GM10847 (cell line): ENCODE data around the gene NCAPH2.

Experiments used
- POLR2A ChIP-seq: IDR thresholded peaks from 2 replicates; pipeline ENCODE4 v1.6.1; 2011; ENCODE audit not compliant: insufficient read length; ENCODE audit errors: extremely low read depth

NCAPH2 gene

GRCh38 chr22:50502628-50503474 lies 5.2 kb upstream of the NCAPH2 start:
- no peak for TF ChIP-seq POLR2A

DNA sequence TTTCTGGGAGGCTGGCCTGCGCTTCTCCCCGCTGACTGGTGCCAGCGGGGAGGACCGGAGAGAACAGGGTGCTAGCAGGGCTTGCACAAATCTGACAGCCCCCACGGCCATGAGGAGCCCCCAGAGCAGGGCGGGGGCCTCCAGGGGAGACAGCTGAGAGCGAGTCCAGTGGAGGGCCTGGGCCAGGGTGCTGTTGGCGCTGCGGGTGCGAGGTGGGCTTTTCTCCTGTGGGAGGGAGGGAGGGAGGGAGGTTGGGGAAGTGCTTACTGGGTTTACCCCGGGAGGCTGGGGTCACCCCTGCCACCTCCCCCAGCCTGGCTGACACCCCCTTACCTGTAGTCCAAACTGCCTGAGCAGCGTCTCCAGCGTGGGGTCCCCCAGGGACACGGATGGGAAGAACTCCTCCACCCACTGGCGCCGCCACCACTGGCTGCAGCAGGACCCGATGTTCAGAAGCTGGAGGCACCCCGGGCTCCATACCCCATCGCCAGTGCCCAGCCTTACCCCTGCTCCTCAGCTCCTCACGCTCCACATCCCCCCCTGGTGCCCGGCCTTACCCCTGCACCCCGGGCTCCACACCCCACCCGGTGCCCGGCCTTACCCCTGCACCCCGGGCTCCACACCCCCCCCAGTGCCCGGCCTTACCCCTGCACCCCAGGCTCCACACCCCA lies 4.4 kb upstream of the NCAPH2 start:
- TF ChIP-seq POLR2A, result no peak

- TF ChIP-seq POLR2A, result no peak
These were observed 3.4 kb upstream of the NCAPH2 start for GRCh38 chr22:50504369-50505211.

DNA sequence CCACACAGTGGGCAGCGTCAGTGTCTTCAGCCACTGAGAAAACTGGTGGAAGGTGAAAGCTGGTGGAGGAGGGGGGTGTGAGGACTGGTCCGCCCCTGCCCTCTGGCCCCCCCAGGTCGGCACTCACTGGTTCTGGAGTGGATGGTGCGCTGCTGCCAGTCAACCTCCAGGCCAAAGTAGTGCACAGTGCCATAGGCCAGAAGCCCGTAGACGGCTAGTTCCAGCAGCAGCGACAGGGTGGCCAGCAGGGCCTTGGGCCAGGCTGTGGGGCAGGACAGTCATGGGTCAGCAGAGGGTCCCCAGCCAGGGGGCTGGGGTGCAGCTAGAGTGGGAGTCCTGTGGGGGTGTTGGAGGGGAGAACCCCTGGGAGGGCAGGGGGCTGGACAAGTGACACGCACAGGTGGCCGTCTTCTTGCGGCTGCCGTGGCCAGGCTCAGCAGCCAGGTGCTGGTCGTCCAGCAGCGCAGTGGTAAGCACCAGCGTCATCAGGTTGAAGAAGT lies 2.7 kb upstream of the NCAPH2 start:
- no peak for TF ChIP-seq POLR2A

GRCh38 chr22:50505776-50506610 lies 2.0 kb upstream of the NCAPH2 start:
- TF ChIP-seq POLR2A, result no peak

DNA sequence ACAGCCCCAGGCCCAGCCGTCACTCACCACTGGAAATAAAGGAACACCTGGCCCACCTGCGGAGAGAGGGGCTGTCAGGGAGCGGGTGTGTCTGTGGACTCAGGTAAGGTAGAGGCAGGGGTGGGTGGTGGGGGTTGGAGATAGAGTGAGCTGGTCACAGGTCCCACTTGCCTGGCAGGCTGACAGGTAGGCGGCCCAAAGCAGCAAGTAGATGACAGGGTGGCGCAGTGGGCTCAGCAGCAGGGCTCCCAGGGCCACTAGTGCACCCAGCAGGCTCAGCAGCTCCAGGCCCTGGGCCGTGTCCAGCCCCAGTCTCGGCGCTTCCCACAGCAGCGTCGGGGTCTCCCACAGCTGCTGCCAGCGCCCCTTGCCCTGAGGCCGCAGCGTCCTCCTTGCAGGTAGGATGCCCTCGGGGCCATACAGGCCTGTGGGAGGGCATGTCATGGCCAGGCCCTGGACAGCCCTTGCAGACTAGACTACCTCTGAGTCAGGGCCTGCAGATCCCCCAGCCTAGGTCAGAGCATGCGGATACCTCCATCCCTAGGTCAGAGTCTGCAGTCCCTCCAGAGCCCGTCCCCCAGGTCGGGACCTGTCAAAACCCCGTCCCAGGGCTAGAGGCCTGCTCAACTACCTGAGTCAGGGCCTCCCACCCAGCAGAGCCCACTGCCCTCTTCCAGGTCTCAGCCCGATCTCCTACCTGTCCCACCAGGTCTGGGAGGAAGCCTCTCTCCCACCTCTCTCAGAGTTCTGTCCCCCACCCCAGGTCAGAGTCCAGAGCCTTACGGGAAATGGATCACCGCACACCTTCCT lies 1.2 kb upstream of the NCAPH2 start:
- no peak for TF ChIP-seq POLR2A

DNA sequence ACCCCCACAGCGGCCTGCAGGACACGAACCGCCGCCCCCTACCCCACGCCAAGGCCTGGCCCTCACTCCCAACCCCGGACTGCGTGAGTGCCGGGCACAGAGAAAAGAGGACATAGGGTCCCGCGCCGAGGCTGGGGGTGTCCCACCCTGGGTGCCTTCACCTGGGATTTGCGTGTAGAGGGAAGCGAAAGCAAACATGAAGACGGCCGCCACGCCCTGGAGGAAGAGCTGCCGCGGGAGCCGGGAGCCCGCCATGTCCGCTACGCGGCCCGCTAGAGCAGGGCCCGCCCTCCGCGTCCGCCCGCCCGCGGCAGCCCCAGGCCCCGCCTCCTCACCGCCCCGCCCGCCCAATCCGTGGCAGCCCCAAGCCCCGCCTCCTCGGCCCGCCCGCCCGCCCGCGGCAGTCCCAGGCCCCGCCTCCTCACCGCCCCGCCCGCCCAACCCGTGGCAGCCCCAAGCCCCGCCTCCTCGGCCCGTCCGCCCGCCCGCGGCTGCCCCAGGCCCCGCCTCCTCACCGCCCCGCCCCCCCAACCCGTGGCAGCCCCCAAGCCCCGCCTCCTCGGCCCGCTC lies 518 bp upstream of the NCAPH2 start, which contains the start of gene LMF2:
Gene LMF2 (minus strand): TSS at position 282 of the 570 bp plus-strand sequence. CDS start 27 bp downstream, at position 255.
- peak; percentile 64 for TF ChIP-seq POLR2A

GRCh38 chr22:50508897-50509296 lies 873 bp downstream of the NCAPH2 start:
- TF ChIP-seq POLR2A, result no peak

DNA sequence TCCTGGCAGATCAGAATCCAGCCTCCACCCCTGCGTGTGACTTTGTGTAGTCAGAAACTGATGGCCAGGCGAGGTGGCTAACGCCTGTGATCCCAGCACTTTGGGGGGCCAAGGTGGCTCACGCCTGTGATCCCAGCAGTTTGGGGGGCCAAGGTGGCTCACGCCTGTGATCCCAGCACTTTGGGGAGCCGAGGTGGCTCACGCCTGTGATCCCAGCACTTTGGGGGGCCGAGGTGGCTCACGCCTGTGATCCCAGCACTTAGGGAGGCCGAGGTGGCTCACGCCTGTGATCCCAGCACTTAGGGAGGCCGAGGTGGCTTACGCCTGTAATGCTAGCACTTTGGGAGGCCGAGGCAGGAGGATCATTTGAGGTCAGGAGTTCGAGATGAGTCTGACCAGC lies 5.2 kb downstream of the NCAPH2 start:
- no peak for TF ChIP-seq POLR2A

GRCh38 chr22:50516068-50516467 lies 8.0 kb downstream of the NCAPH2 start:
- TF ChIP-seq POLR2A, result no peak

DNA sequence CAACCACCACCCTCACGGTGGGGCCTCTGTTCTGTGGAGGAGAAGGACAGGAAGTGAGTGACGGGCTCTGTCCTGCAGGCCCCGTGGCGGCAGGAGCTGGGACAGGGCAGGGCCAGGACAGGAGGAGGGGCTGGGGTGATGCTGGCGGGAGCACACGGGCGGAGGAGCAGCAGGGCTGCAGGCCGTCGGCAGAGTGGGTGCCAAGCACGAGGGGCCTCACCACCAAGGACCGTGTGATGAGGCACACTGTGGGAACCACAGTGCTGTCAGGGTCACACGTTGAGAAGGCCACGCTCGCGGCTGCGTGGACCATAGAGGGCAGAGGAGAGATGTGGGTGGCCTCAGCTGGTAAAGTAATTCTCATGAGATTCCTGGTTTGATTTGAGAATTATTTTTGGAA lies 8.9 kb downstream of the NCAPH2 start:
- TF ChIP-seq POLR2A, result no peak

GRCh38 chr22:50517495-50518260 lies 9.7 kb downstream of the NCAPH2 start:
- no peak for TF ChIP-seq POLR2A

DNA sequence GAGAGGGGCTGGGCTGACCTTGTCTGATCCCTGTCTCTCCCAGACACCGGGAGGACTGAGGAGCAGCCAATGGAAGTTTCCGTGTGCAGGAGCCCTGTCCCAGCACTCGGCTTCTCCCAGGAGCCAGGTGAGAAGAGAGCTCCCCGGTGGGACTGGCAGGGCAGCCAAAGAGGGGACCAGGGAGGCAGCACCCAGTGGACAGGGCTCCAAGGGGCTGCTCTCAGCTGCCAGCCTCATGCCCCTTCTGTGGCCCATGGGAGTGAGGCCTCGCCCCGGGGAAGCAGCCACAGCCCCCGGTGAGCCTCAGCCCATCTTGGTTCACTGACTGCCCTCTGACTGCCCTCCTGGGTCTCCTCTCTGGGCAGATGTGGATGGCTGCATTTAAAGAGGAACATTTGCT lies 10.6 kb downstream of the NCAPH2 start:
- TF ChIP-seq POLR2A, result no peak
